Stimulated activated naive CD4-positive, alpha-beta T cell treated with Interleukin-2 at 50 U/mL for 16 hours (primary cell): Measurements from ENCODE around the gene FFAR3.
"Not testable (repeated sequence)": the region's sequence is repeated elsewhere in the genome, so short reads cannot be mapped to it uniquely, and the experiment has no call there.

Source experiments
- DNase-seq: peaks from one replicate; lab custom pipeline; 2025; lab: John Stamatoyannopoulos, UW

Gene FFAR3

DNA sequence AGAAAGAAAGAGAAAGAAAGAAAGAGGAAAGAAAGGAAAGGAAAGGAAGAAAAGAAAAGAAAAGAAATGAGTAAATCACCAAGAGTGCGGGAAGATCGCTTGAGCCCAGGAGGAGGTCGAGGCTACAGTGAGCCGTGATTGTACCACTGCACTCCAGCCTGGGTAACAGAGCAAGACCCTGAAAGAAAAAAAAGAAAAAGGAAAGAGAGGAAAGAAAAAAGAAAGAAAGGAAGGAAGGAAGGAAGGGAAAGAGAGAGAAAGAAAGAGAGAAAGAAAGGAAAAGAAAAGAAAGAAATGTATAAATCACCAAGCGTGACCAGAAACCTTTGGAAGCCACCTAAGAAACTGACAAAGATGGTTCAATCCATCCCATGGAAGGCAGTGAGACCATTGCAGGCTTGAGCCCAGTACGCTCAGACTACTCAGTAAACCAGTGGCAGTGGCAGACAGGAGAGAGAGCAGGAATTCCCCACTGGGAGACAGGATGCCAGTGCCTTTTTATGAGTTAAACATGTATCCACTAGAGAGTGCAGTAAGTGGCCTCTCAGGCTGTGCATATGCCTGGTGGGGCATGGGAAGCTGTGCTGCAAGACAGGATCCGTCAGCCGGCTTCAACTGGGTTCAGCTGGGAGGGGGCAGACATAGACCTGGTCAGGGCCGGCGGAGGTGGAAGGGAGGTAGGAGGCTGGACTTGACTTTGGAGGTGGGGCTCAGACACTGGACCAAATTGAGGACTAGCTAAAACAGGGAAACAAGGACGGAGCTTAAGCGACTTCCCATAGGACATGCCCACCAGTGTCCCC is 17.4 kb downstream of the FFAR3 start:
- DNase-seq, result no peak

DNA sequence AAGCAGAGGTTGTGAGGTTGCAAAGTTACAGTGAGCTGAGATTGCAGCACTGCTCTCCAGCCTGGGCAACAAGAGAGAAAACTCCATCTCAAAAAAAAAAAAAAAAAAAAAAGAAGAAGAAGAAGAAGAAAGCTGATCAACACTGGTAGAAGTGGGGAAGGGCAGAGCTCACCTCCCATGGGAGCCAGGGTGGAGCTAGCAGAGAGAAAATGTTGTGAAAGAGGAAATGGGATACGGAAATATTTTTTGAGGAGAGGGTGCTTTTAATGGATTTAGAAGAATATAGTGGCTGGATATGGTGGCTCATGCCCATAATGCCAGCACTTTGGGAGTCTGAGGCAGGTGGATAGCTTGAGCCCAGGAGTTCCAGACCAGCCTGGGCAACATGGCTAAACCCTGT is 19.4 kb downstream of the FFAR3 start:
- no peak for DNase-seq

DNA sequence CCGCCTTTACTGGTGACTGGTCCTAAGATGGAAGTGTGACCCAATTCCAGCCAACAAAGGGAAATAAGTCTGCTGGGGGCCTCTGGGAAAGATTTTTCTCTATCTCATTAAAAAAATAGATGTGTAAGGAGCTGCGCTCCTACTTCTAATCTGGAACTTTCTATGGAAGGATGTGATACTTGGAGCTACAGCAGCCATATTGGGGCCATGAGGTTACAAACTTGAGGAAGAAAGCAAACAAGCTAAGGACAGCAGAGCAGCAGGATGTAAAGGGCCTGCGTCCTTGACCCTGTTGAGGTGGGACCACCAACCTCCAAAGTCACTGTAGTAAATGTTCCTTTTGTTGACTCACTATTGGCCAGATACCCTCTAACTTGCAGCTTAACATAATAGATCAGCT is 20.1 kb downstream of the FFAR3 start:
- DNase-seq, result no peak

DNA sequence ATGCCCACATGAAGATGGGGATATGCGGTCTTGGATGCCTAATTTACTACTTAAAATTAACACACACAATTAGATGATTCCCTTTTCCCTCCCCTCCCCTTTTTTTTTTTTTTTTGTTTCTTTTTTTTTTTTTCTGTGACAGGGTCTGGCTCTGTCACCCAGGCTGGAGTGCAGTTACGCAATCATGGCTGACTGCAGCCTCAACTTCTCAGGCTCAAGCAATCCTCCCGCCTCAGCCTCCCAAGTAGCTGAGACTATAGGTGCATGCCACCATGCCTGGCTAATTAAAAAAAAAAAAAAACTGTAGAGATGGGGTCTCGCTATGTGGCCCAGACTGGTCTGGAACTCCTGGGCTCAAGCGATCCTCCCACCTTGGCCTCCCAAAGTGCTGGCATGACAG is 21.3 kb downstream of the FFAR3 start:
- DNase-seq, result not testable (repeated sequence)

DNA sequence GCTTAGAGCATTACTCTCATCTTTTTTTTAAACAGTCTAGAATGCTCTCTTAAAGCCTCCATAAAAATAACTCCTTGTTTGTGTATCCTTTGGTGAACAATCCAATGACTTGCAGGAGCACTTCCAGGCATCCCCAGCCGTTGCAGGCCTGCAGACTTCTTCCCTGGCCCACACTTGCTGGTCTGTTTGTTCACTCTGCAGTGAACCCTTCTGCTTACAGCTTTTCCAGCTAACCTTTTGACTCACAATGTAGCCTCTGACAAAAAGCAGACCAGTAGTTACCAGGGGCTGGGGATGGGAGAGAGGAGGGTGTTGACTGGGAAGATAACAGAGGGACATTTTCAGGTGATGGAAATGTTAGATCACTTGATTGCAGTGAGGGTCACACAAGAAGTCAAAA is 21.7 kb downstream of the FFAR3 start:
- no peak for DNase-seq

DNA sequence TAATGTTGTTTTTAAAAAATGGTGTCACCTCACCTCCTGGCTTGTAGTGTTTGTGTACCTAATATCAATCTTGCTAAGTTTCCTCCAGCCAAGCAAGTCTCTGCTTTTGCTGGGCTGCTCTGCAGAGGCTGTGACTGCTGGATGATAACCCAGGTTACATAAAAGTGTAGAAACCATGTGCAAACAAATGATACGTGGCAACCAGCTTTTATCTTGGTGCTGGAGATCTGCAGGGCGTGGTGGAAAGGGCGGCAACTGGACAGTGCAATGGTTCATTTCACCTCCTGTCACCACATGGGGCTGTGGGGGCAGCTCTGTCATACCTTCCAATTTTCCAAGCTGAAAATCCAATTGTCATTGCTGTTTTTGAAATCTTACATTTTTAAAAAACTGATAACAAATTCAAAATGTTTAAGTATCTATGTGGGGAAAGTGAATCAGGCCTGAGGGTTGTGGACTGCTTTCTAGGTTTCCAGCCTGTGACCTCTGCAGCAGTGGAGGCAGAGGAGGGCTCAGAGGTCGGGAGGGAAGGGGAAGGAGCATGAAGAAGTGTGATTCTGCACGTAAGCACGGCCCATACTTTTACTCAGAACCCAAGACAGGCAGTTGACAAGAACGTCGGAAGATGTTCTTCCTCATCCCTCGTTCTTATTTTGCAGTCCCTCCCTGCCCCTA is 22.3 kb downstream of the FFAR3 start:
- no peak for DNase-seq

DNA sequence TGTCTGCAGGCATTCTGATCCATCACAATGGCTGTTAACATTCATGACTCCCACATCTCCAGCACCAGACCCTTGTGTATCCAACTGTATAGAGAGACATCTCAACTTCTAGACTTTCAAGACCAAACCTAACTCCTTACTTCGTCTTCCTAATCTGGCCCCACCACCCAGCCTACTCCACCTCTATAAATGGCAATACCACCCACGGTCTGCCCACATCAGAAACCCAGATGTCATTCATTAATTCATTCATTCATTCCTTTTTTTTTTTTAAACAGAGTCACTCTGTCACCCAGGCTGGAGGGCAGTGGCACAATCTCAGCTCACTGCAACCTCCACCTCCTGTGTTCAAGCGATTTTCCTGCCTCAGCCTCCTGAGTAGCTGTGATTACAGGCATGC is 23.1 kb downstream of the FFAR3 start:
- DNase-seq, result no peak

DNA sequence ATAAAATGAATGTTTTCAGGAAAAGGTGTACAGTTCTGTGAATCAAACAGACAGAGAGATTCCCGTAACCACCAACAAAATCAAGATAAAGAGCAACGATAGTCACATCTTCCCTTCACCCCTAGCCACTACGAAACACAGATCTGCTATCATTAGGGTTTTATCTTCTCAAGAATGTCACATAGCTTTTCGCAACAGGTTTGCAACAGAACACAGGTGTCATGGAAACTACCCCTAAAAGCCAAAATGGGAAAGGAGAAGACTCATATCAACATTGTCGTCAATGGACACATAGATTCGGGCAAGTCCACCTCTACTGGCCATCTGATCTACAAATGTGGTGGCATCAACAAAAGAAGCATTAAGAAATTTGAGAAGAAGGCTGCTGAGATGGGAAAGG is 23.7 kb downstream of the FFAR3 start:
- DNase-seq, result no peak

DNA sequence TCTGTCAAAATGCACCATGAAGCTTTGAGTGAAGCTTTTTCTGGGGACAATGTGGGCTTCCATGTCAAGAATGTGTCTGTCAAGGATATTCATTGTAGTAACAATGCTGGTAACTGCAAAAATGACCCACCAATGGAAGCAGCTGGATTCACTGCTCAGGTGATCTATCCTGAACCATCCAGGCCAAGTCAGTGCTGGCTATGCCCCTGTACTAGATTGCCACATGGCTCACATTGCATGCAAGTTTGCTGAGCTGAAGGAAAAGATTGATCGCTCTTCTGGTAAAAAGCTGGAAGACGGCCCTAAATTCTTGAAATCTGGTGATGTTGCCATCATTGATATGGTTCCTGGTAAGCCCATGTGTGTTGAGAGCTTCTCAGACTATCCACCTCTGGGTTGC is 25.3 kb downstream of the FFAR3 start:
- no peak for DNase-seq

DNA sequence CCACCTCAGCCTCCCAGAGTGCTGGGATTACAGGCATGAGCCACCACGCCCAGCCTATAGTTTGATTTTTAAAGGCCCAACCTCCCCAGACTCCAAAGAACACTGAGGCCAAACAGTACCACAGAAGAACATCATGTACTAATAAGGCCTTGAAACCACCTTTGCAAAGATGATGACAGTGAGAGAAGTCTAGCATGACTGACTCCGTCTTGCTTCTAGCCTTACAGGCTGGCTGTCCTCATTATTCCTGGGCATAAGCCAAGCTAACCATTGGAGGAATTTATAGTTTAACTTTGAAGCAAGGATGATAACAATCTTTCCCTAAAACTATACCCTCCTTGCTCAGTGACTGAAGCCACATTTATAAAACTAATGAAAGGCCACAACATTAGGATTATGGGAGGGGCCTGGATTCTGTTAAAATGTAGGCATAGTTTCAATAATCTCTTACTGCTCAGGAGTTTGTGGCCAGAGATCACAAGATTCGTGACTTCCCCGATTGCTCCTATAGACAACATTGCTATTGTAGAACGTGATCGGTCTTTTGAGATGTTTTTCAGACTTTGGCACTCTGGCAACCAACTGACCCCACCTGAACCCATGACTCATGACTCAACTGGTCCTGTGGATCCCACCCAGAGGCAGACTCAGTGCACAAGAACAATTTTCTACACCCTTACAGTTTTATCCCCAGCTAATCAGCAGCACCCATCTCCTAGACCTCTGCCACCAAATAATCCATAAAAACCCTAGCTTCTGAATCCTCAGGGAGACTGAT is 30.2 kb downstream of the FFAR3 start:
- DNase-seq, result no peak

DNA sequence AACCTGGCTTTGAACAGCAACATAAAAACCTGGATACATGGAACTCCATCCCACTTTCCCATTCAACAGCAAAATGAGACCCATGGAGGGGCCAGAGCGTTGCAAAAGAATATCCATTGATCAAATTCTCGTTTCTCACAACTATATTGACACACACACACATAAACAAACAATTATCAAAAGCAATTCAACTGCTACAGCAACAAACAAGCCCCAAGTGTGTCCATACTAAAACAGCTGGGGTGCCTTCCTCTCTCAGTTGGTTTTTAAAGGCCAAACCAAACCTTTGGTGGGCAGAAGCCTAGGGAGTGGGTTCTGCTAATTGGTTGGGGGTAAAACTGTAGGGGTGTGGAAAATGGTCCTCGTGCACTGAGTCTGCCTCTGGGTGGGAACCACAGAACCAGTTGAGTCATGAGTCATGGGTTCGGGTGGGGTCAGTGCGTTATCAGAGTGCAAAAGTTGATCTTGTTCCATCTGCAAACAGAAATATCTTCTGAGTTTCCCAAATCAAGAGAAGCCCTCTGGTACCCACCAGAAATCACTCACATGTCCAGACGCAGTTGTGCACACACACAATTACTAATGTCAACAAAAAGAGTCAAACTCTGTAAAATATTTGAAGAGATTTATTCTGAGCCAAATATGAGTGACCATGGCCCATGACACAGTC is 31.1 kb downstream of the FFAR3 start:
- no peak for DNase-seq

DNA sequence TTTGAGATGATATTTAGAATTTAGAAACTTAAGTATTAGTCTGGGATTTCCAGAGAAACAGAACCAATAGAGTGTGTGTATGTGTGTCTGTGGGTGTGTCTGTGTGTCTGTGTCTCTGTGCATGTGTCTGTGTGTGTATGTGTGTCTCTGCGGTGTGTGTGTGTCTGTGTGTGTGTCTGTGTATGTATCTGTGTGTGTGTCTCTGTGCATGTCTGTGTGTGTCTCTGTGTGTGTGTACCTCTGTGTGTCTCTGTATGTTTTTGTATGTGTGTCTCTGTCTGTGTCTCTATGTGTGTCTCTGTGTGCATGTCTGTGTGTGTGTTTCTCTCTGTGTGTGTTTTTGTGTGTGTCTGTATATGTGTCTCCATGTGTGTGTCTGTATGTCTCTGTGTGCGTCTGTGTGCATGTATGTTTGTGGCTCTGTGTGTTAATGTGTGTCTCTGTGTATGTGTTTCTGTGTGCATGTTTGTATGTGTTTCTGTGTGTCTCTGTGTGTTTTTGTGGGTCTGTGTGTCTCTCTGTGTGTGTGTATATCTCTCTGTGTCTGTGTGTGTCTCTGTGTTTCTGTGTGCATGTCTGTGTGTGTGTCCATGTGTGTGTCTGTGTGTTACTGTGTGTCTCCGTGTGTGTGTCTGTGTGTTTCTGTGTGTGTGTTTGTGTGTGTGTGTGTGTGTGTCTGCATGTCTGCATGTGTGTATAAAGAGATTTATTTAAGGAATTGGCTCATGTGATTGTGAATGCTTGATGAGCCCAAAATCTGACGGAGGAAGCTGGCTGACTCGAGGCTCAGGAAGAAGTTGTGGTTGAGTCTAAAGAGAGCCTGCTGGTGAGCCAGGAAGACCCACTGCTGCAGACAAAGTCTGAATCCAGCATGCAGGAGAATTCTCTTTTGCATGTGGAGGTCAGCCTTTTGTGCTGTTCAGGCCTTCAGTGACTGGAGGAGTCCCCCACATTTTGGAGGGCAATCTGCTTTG is 34.8 kb downstream of the FFAR3 start:
- no peak for DNase-seq

DNA sequence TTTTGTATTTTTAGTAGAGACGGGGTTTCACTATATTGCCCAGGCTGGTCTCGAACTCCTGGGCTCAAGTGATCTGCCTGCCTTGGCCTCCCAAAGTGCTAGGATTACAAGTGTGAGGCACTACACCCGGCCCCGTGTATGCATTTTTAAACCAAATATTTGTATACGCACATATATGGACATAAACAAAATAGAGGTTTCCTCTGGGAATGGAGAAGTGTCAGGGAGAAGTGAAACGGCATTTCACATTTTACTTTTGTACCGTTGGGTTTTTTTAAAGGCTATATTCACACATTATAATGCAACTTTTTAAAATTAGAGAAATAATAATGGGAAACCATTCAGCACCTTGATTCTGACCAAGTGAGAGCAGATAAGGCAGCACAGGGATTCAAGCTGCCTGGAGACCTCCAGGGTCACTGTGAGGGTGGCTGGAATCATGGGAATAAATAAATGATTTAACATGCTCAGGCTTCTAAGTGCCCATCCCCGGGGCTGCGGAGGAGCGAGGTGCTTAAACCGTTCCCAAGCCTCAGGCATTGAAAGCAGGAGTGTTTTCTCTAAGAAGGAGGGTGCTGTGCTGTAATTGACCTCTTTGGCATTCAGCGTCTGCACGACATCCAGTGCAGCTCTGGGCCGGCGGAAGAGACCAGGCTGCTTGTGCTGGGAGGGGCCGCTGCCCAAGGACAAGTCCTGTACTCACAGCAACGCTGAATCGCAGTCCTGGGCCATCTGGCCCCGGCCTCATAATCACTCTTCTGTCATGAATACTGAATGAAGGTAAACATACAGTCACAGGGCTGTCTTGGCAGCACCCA is 37.3 kb downstream of the FFAR3 start:
- no peak for DNase-seq

DNA sequence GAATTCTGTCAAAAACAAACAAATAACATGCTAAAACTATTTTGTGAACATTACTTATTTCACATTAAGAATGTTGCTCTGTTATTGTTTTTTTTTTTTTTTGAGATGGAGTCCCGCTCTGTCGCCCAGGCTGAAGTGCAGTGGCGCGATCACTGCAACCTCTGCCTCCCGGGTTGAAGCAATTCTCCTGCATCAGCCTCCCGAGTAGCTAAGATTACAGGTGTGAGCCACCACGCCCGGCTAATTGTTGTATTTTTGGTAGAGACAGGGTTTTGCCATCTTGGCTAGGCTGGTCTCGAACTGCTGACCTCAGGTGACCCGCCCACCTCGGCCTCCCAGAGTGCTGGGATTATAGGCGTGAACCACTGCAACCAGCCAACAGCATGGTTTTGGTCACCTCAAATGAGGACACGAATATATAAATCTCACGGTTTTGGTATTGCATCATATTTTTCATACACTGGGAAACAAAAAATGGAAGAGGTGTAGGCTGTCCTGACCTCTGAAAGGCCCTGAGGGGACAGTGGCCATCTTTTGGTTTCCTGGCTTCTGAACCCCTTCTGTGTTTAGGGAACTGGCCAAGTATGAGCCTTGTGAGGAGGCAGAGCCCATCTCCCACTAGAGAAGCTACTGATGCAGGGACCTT is 38.1 kb downstream of the FFAR3 start:
- DNase-seq, result no peak

DNA sequence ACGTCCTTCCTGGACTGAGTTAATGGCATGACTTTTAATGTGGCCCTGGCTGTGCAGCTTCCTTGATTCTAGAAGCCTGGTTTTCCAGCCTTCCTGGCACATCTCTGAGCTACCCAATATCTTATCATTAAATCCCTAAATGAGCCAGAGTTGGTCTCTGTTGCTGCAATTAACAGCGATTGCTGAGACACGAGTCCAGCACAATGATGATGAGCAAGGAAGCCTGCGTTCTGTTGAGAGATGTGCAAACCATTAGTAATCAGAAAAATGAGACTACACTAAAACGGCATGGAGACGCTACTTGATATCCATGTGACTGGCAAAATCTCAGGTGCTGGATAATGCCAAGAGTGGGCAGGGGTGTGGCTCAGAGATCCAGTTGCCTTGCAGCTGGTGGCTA is 38.8 kb downstream of the FFAR3 start:
- no peak for DNase-seq

DNA sequence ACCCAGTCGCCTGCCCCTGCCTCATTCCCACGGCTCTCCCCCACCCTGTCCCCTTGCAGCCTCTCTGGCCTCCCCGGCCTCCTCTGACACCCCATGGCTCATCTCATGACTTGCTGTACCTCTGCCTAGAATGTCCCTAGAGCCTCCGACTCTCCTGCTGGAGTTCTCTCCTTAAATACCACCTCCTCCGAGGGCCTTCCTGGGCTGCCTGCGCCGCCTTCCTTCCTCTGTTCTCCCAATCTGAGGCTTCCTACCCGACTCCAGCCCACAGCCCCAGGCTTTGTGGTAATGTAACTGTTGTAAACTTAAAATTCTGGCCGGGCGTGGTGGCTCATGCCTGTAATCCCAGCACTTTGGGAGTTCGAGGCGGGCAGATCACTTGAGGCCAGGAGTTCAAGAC is 40.3 kb downstream of the FFAR3 start:
- DNase-seq, result no peak

DNA sequence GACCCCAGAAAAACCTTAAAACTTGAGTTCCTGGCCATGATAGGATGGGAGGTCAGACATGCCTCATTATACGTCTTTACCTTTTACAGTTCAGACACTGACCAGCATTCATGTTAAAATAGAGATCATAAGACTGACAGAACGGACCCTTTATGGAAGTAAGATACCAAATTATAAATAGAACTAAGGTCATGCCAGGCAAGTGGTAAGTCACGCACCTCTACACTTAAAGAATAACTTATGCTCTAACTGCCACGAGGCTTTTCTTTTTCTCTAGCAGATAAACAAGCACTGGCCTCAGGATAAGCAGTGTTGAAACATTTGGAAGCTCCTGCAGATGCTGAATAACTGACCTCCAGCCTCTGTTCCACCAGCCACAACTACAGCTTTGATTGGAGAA is 41.0 kb downstream of the FFAR3 start:
- DNase-seq, result no peak

DNA sequence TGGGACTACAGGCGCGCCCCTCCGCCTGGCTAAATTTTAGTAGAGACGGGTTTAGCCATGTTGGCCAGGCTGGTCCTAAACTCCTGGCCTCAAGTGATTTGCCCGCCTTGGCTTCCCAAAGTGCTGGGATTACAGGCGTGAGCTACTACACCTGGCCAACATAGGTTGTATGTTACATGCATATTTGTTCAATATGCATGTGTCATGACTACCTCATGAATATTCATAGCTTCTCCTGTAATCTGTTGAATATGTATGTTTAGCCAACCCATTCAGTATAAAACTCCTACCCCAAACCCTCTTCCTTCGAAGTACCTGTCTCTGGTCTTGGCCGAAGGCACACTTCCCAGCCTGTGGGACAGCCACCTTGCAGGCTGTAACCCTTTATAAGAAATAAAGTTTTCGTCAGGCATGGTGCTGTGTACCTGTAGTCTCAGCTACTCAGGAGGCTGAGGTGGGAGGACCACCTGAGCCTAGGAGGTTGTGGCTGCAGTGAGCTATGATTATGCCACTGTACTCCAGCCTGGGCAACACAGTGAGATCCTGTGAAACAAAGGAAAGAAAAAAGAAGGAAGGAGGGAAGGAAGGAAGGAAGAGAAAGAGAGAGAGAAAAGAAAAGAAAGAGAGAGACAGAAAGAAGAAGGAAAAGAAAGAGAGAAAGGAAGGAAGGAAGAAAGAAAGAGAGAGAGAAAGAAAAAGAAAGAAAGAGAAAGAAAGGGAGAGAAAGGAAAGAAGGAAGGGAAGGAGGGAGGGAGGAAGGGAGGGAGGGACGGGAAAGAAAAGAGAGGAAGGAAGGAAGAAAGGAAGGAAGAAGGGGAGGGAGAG is 41.9 kb downstream of the FFAR3 start:
- no peak for DNase-seq

DNA sequence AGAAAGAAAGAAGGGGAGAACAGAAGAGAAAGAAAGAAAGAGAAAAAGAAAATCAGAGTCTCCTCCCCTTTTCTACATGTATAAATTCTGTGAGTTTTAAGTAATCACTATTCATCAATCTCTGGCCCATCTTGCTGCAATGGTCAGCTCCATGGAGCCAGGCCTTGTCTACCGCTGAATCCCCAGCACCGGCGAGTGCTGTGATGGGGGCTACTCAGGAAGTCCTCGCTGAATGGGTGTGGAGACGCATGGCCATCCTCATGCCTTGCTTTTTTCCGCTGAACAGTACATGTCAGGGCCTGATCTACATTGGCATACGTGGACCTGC is 42.5 kb downstream of the FFAR3 start:
- DNase-seq, result no peak
